HG03575 (cell line): ENCODE results near the gene TSSK2.

Experiments
- ATAC-seq: cut with Tn5 transposase; IDR thresholded peaks from one replicate; pipeline ENCODE4 v1.9.1; 2021; ENCODE audit not compliant: unreplicated experiment, insufficient number of reproducible peaks, low FRiP score; ENCODE audit errors: extremely low read depth

Gene TSSK2

GRCh38 chr22:19176732-19177131 is 45.6 kb downstream of the TSSK2 start:
- no peak for ATAC-seq

GRCh38 chr22:19177164-19178064 is 46.3 kb downstream of the TSSK2 start:
- ATAC-seq = no peak

GRCh38 chr22:19178065-19178656 is 47.1 kb downstream of the TSSK2 start:
- no peak for ATAC-seq

GRCh38 chr22:19178657-19179496 is 47.8 kb downstream of the TSSK2 start, which contains the start of gene SLC25A1:
Gene SLC25A1, minus strand, starts transcription at chr22:19178736. Its CDS starts 63 bp downstream, at chr22:19178673.
- ATAC-seq = no peak

- no peak for ATAC-seq
These were observed 48.5 kb downstream of the TSSK2 start for GRCh38 chr22:19179497-19180048.

GRCh38 chr22:19180234-19180633 is 49.1 kb downstream of the TSSK2 start:
- ATAC-seq = no peak

- ATAC-seq = no peak
These were observed 49.8 kb downstream of the TSSK2 start for GRCh38 chr22:19180740-19181410.

- ATAC-seq = no peak
These were observed 50.8 kb downstream of the TSSK2 start for GRCh38 chr22:19181786-19182471.
